Measurements from ENCODE around the gene GATAD1.

- TF ChIP-seq CTCF (IDR thresholded peaks at IDR 0.05), result no peak
- TF ChIP-seq POLR2A (IDR thresholded peaks at IDR 0.05), result no peak
Measured at GRCh38 chr7:92506363-92506762, 59.1 kb downstream of the GATAD1 start.
